AG09319 (cell line): ENCODE data around the gene AFDN.

Experiments
- DNase-seq: peaks from one replicate; pipeline ENCODE4 v3.0.0-alpha.2; 2010; ENCODE audit warnings: low read depth; ENCODE audit errors: extremely low read depth
- CTCF ChIP-seq: IDR thresholded peaks from 2 replicates; pipeline ENCODE4 v1.5.1; 2011; ENCODE audit warnings: low read depth, mild to moderate bottlenecking, inconsistent platforms, low read length, moderate library complexity

The AFDN gene

GRCh38 chr6:167838207-167838748 lies 11.6 kb downstream of the AFDN start:
- DNase-seq, result no peak
- TF ChIP-seq CTCF, result no peak

- TF ChIP-seq CTCF, result no peak
- DNase-seq, result no peak
Measured at GRCh38 chr6:167839343-167839742, 12.6 kb downstream of the AFDN start.

- TF ChIP-seq CTCF, result no peak
- DNase-seq, result no peak
Measured at GRCh38 chr6:167839755-167840154, 13.0 kb downstream of the AFDN start.

- DNase-seq, result no peak
- TF ChIP-seq CTCF, result no peak
Measured at GRCh38 chr6:167840160-167840525, 13.4 kb downstream of the AFDN start.

- TF ChIP-seq CTCF, result no peak
- DNase-seq, result no peak
Measured at GRCh38 chr6:167840526-167841179, 13.9 kb downstream of the AFDN start.

GRCh38 chr6:167841981-167842380 lies 15.3 kb downstream of the AFDN start:
- no peak for TF ChIP-seq CTCF
- DNase-seq, result no peak

- DNase-seq, result no peak
- TF ChIP-seq CTCF, result no peak
Measured at GRCh38 chr6:167842457-167842856, 15.7 kb downstream of the AFDN start.
